Measurements from ENCODE around the gene RNF130.

GRCh38 chr5:179919487-179920060, 152.0 kb downstream of the RNF130 start:
- TF ChIP-seq ERG (CRISPR knock-in tag; IDR thresholded peaks at IDR 0.05): no peak
- TF ChIP-seq, protein P1, sequence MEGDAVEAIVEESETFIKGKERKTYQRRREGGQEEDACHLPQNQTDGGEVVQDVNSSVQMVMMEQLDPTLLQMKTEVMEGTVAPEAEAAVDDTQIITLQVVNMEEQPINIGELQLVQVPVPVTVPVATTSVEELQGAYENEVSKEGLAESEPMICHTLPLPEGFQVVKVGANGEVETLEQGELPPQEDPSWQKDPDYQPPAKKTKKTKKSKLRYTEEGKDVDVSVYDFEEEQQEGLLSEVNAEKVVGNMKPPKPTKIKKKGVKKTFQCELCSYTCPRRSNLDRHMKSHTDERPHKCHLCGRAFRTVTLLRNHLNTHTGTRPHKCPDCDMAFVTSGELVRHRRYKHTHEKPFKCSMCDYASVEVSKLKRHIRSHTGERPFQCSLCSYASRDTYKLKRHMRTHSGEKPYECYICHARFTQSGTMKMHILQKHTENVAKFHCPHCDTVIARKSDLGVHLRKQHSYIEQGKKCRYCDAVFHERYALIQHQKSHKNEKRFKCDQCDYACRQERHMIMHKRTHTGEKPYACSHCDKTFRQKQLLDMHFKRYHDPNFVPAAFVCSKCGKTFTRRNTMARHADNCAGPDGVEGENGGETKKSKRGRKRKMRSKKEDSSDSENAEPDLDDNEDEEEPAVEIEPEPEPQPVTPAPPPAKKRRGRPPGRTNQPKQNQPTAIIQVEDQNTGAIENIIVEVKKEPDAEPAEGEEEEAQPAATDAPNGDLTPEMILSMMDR (IDR thresholded peaks at IDR 0.05): no peak
- no peak for TF ChIP-seq OVOL2 (CRISPR knock-in tag; IDR thresholded peaks at IDR 0.05; ENCODE audit: borderline replicate concordance)
- no peak for TF ChIP-seq ATF2 (CRISPR knock-in tag; IDR thresholded peaks at IDR 0.05; ENCODE audit: borderline replicate concordance, low read depth)
- no peak for TF ChIP-seq MAX (CRISPR knock-in tag; IDR thresholded peaks at IDR 0.05)
